HepG2 (cell line): ENCODE data around the gene PJA2. TPM values are rescaled to one million over a fixed set of nuclear protein-coding genes. Genes with fewer than 3 reads are reported as not detected.

Experiments
- ARID3A ChIP-seq: IDR thresholded peaks from 2 replicates; pipeline ENCODE4 v1.6.1; 2012; ENCODE audit warnings: low read depth, low read length, improper control_type of control experiment
- BRCA1 ChIP-seq: sonication (generic); formaldehyde crosslinking; IDR thresholded peaks from 2 replicates; pipeline ENCODE4 v1.4.0; 2020; ENCODE audit warnings: missing genetic modification reagents
- FOXP1 ChIP-seq, 2 experiments: fragments of 450-650 bp in 1 of 2; IDR thresholded peaks; 2 replicates each; pipeline ENCODE4 v1.6.1; 2017 to 2018; ENCODE audit warnings: antibody characterized with exemption in 1 of 2
- RCOR2 ChIP-seq: IDR thresholded peaks from 2 replicates; pipeline ENCODE4 v1.6.1; 2016; ENCODE audit warnings: missing biosample characterization, missing genetic modification reagents
- RELA ChIP-seq: sonication (generic); formaldehyde crosslinking; IDR thresholded peaks from 2 replicates; pipeline ENCODE4 v1.4.0; 2020; ENCODE audit warnings: missing genetic modification reagents
- SIN3A ChIP-seq: IDR thresholded peaks from 2 replicates; pipeline ENCODE4 v1.6.1; 2011; ENCODE audit warnings: low read depth, mild to moderate bottlenecking, control low read depth, low read length, borderline replicate concordance
- STAT6 ChIP-seq: sonication (generic); formaldehyde crosslinking; IDR thresholded peaks from 2 replicates; pipeline ENCODE4 v1.4.0; 2020; ENCODE audit warnings: missing genetic modification reagents, mild to moderate bottlenecking, borderline replicate concordance
- TGIF2 ChIP-seq: IDR thresholded peaks from 2 replicates; pipeline ENCODE4 v1.6.1; 2016; ENCODE audit warnings: control low read depth, missing compliant biosample characterization
- ZC3H4 ChIP-seq: sonication (generic); formaldehyde crosslinking; IDR thresholded peaks from 2 replicates; pipeline ENCODE4 v1.4.0; 2020; ENCODE audit warnings: missing genetic modification reagents, borderline replicate concordance
- ZNF577 ChIP-seq: sonication (generic); formaldehyde crosslinking; IDR thresholded peaks from 2 replicates; pipeline ENCODE4 v1.4.0; 2020; ENCODE audit warnings: mild to moderate bottlenecking, low read depth, missing genetic modification reagents, borderline replicate concordance
- polyA plus RNA-seq, 8 experiments: library from polyadenylated mRNA; depleted of rRNA in 3 of 8; stranded (reverse) in 7 of 8; unstranded in 1 of 8; fragments of >200 nt; fragmentation: Illumina TruSeq in 4 of 8; extraction: Trizol in 4 of 8; gene quantifications; 2 replicates each; pipeline versions ENCODE4 v1.2.1 to v1.2.3, GENCODE V29; 2011 to 2016; ENCODE audit warnings: low read depth in 4 of 8, missing spikeins in 1 of 8, mixed read lengths in 1 of 8; ENCODE audit not compliant: insufficient read depth in 1 of 8
- total RNA-seq, 5 experiments: library from RNA; depleted of rRNA; stranded (reverse); fragments of >200 nt; fragmentation: Illumina TruSeq; extraction: Trizol; gene quantifications; 2 replicates each; pipeline ENCODE4 v1.2.3, GENCODE V29; 2016; ENCODE audit warnings: low read depth in 1 of 5
- TF ChIP-seq, protein P1 (sequence below): sonication (generic); formaldehyde crosslinking; IDR thresholded peaks from 2 replicates; pipeline ENCODE4 v1.4.0; 2020; ENCODE audit warnings: missing genetic modification reagents

The PJA2 gene
- total and polyA plus RNA-seq, 2 of the 13 experiments (the other 11 are each of a cell fraction or from before 2014, with no cell fraction given): 39.4 to 41.4 TPM

DNA sequence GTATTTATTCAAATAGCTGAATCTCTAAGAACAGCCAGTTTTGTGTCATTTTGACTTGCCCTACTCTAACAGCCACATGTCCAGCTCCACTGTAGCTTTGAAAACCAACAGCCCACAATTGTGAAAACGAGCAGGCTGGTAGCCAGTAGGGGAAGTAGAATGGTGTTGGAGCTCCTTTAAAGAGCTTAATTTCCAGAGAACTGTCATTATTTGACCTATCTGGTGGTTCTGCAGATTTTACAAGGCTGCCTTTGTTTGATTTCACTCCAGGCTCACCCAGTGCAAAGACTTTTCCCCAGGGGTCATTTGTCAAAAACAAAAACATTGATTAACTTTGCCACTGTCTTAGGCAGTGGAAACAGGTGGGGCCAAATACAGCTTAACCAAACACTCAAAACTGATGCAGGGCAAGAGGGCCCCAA, 3.2 kb upstream of the PJA2 start (continued):
- TF ChIP-seq ZNF577 (CRISPR knock-in tag) (no peak), BRCA1 (CRISPR knock-in tag) (no peak), STAT6 (CRISPR knock-in tag) (no peak), TGIF2 (CRISPR knock-in tag) (0 out of 2 replicates have a peak, but pooled peaks have one; percentile 17), RELA (CRISPR knock-in tag) (no peak), RCOR2 (CRISPR knock-in tag) (0 out of 2 replicates have a peak, but pooled peaks have one; percentile 21), ARID3A (0 out of 2 replicates have a peak, but pooled peaks have one; percentile 0), SIN3A (peak; percentile 26; the same call in 1 of the 2 replicates), FOXP1 (IDR thresholded peaks at IDR 0.05) (no peak), FOXP1 (CRISPR knock-in tag; IDR thresholded peaks at IDR 0.05) (peak; percentile 11; the same call in 1 of the 2 replicates), ZC3H4 (CRISPR knock-in tag) (no peak)
- TF ChIP-seq, protein P1, sequence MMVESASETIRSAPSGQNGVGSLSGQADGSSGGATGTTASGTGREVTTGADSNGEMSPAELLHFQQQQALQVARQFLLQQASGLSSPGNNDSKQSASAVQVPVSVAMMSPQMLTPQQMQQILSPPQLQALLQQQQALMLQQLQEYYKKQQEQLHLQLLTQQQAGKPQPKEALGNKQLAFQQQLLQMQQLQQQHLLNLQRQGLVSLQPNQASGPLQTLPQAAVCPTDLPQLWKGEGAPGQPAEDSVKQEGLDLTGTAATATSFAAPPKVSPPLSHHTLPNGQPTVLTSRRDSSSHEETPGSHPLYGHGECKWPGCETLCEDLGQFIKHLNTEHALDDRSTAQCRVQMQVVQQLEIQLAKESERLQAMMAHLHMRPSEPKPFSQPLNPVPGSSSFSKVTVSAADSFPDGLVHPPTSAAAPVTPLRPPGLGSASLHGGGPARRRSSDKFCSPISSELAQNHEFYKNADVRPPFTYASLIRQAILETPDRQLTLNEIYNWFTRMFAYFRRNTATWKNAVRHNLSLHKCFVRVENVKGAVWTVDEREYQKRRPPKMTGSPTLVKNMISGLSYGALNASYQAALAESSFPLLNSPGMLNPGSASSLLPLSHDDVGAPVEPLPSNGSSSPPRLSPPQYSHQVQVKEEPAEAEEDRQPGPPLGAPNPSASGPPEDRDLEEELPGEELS (CRISPR knock-in tag): 0 out of 2 replicates have a peak, but pooled peaks have one; percentile 22
